Measurements from ENCODE around the gene ZNF805. TPM values are rescaled to one million over a fixed set of nuclear protein-coding genes. Genes with fewer than 3 reads are reported as not detected.
A peak's percentile ranks its signal among the peaks of the same experiment; 100 is the strongest.
"Not testable (repeated sequence)": the region's sequence is repeated elsewhere in the genome, so short reads cannot be mapped to it uniquely, and the experiment has no call there.

ZNF805 gene
- 21.3 TPM for total RNA-seq

DNA sequence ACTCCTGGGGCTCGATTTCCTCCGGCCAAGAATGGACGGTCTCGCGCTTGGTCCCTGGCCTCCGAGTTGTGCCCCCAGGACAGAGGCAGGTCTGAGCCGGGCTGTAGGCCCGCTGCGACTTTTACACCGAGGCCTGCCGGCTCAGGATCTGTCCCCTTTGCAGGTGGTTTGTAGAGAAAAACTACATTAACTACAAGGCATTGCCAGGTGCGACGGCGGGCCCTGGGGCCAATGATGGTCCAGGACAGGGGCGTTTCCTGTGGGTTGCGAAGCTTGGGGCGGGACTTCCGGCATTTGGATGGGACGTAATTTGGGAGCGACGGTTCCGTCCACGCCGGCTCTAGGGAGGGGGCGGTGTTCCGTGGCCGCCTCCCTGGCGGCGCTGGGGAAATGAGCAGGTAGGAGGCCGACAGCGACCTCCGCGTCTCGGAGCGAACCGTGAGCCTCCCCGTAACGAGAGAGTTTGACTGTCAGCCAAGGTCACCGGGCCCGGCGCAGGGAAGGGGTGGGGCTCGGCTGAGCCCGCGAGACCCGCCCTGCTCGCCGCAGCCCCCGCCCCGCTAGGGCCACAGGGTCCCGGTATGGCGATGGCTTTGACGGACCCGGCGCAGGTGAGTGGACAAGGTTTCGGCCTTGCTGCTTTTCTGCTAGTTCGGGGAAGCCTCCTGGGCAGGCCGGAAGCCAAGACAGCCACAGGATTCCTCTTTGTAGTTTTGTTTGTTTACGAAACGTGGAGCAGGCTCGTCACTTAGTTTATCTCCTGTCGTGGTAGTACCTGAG is at the start of gene ZNF805:
ZNF805 (plus strand) TSS at position 322 of the 780 bp plus-strand sequence; CDS start at position 582, 260 bp downstream.
- peak; percentile 96 for DNase-seq (ENCODE audit: low spot score)

DNA sequence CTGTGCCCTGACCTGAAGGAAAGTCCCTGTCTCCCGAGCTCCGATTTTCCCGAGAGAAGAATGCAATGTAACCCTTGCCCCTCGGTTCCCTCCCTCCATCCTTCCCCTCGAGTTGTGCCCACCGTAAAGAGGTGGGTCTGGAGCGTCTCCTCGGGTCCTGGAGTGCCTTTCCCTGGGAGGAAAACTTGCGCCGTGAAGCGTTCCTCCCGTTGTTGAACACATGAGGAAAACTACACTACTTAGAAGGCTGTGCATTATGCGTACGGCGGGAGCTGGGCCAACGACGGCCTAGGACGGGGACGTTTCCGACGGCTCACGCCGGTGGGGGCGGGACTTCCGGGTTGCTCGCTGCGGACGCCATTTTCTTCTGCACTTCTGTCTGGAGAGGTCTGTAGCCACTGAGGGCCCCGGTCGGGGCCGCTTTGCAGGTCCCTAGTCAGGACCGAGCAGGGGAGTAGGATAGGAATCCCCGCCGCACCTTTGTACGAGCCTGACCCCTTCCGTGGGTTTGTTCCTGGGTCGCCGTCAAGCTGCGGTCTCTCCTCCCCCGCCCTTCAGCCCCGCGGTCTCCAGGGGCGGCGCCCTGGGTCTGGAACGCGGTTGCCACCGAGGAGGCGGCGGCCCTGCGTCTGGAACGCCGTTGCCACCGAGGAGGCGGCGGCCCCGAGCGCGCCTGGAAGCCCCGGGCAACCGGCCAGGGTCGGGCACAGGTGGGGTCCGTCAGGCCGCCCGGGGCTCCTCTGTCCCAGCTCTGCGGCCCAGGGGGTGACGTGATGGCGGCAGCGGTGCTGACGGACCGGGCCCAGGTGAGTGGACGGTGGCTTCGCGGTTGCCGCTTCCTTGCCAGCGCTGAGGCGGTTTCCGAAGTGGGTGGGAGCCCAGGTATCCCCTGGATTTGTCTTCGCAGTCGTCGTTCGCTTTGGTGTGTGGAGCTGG is 49.0 kb upstream of the ZNF805 start, which contains the start of gene ZNF264:
ZNF264 (plus strand) TSS at position 360 of the 936 bp plus-strand sequence; CDS start at position 774, 414 bp downstream.
- peak; percentile 92 for DNase-seq (ENCODE audit: low spot score)

DNA sequence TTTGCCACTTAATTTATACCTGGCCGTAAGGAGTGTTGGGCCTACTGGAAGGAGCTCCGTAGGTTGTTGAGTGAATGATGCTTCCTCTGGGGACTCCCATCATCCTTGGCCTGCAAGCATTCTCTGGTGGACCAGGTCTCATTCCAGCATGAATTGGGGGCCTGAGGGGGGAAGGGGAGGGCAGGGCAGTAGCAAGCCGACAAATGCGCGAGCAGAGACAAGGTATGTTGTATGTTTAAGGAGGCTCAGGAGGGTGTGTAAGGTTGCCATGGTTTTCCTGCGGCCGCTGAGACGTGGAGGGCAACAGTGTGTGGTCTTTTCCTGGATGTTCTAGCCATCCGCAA is 48.4 kb upstream of the ZNF805 start:
- no peak for DNase-seq (ENCODE audit: low spot score)

DNA sequence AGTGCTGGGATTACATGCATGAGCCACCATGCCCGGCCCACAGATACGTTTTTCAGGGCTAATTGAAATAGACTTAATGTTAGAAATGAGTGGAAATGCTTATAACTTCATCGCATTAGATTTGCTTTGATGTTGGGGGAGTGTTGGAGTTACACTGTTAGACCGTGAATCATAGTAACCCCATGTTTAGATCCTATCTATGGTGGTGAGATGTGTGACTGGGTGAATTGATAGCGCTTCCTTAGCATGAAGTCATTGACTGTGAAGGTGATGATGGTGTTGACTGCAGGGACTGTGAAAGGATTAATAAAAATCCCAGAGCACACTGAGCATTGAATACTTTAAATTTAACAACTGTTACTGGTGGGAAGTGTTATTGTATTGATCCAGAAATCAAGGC is 47.4 kb upstream of the ZNF805 start:
- no peak for DNase-seq (ENCODE audit: low spot score)

DNA sequence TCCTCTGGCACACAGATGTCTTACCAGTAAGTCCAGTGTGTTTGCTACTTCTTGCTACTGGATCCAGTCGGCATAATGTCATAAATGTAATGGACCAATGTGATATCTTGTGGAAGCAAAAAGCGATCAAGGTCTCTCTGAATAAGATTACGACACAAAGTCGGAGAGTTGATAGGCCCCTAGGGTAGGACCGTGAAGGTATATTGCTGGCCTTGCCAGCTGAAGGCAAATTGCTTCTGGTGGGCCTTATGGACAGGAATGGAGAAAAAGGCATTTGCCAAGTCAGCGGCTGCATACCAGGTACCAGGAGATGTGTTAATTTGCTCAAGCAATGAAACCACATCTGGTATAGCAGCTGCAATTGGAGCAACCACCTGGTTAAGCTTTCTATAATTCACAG is 42.6 kb upstream of the ZNF805 start:
- not testable (repeated sequence) for DNase-seq (ENCODE audit: low spot score)

DNA sequence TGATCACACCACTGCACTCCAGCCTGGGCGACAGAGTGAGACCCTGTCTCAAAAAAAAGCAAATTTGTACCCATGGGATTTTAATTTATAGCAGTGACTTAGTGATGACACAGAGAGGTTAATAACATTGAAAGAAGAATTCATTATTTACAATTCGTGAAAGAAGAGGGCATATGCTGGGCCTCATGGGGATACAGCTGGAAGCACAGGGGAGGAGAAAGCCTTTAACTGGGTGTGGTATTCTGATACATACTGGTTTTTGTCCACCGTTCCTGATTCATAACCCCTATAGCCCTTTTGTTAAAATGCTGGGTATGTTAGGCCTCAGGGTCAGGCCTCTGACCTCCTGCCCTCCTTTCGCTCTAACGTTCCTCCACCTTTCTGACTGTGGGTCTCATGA is 38.3 kb upstream of the ZNF805 start:
- no peak for DNase-seq (ENCODE audit: low spot score)

DNA sequence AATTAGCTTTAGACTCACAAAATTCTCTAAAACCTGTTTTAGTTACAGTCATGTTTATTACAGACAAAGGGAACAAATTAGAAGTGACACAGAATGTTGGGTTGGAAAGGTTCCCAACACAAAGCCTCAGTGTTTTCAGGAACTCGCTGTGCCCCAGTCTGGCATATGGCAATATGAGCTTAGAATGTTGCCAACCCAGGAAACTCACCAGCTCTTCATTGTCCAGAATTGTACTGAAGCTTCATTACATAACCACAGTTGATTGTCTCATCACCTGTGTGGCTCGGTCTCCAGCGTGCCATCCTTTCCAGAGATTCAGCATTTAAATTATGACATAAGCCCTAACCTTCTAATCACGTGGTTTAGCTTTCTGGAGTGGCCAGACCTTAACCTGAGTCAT is 30.1 kb upstream of the ZNF805 start:
- no peak for DNase-seq (ENCODE audit: low spot score)

DNA sequence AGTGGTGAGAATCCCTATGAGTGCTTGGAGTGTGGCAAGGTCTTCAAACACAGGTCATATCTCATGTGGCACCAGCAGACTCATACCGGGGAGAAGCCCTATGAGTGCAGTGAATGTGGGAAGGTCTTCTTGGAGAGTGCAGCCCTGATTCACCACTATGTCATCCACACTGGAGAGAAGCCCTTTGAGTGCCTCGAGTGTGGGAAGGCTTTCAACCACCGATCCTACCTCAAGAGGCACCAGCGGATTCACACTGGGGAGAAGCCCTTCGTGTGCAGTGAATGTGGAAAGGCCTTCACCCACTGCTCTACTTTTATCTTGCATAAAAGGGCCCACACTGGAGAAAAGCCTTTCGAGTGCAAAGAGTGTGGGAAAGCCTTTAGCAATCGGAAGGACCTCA is 28.3 kb upstream of the ZNF805 start:
- DNase-seq (ENCODE audit: low spot score): no peak

DNA sequence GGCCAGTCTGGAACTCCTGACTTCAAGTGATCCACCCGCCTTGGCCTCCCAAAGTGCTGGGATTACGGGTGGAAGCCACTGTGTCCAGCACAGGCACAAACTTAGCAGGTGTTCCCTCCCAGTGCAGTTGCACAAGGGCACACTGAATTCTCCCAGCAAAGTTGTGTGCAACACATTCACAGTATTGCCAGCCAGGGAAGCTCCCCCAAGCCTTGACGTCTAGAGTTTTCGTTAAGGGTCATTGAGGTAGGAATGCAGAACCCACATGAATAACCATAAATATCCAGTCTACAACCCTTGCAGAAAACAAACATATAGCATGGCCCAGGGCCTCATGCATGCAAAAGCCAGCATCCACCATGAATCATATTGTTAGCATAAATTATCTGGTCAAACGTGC is 12.9 kb upstream of the ZNF805 start:
- peak; percentile 7 for DNase-seq (ENCODE audit: low spot score)

DNA sequence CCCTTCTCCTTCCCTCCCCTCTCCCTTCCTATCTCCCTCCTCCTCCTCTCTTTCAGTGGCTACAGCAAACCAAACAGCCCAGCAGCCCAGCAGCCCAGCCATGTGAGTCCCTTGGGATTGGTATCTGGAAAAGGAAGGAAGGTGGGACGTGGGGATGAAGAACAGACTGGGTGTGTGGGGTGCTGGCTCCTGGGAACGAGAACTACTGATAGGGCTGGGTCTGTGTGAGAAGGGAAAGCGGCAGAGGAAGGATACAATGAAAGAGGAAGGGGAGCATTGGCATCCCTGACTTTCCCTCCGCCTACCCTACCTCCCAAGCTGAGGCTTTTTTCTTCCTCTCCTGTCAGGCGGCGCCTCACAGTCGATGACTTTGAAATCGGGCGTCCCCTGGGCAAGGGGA is 8.7 kb upstream of the ZNF805 start:
- no peak for DNase-seq (ENCODE audit: low spot score)

DNA sequence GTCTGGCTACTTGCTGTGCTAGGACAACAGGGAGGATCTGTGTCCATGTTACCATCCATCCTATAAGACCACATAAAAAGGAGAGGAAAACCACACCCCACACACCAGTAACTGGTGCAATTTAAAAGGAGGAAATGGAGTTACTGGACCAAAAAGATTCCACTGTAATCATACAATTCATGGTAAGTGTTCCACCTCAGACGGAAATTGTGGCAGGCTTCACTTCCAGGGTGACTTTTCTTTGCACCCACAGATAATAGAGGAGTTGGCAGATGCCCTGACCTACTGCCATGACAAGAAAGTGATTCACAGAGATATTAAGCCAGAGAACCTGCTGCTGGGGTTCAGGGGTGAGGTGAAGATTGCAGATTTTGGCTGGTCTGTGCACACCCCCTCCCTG is 7.2 kb upstream of the ZNF805 start:
- no peak for DNase-seq (ENCODE audit: low spot score)

DNA sequence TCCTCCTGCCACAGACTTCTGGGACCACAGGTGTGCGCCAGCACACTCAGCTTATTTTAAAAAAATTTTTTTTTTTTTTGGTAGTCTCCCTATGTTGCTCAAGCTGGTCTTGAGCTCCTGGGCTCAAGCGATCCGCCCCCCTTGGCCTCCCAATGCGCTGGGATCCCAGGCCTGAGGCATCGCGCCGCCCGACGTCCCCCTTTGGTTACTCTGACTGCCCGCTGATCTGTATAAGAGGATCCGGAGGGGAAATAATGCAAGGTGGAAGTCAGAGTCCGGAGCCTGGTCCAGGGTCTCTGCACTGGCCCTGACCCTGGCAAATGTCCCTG is 486 bp upstream of the ZNF805 start:
- DNase-seq (ENCODE audit: low spot score): no peak

DNA sequence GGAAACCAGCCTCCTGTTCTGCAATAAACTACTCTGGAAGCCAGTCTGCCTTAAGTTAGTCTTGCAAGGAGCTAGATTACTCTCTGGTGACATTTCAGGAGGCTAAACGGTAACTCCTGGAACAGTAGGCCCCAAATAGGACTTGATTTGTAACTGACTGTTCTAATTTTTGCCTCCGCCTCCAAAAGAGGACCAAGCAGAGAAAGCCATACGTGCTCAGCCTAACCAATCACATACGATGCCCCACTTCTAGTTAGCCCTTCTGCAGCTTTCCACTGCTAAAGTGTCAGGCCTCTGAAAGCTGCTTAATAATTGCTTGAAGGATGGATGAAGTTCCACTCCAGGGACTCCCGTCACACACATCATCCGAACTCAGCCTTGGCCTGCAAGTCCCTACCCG is 744 bp downstream of the ZNF805 start:
- DNase-seq (ENCODE audit: low spot score): no peak

DNA sequence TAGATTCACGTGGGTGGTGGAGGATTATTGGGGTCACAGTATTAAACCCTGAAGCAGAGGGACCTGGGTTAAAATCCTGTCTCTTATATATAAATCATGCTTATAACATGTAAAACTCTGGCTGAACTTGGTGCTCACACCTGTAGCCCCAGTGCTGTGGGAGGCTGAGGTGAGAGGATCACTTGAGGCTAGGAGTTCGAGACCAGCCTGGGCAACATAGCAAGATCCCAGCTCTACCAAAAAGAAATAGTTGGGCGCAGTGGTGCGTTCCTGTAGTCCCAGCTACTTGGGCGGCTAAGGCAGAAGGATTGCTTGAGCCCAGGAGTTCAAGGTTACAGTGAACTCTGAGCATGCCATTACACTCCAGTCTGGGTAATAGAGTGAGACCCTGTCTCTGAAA is 2.4 kb downstream of the ZNF805 start:
- DNase-seq (ENCODE audit: low spot score): no peak

DNA sequence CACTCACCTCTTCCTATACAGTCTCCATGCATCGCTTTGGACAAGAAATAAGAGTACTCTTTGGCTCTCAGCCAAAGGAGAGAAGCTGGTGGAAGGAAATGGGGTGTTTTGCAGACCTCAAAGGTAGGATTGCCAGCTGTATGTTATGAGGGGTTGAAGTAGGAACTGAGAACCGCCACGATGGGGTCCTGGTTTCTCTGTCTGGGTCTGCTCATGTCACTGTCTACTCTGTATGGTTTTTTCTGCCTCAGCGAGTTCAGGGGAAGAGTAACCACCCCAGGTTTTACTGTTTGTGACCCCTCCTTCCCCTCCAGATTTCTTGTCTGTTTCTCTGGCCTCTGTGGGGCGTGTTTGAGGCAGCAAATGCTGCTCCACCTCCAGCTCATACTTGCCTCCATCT is 4.1 kb downstream of the ZNF805 start:
- no peak for DNase-seq (ENCODE audit: low spot score)

DNA sequence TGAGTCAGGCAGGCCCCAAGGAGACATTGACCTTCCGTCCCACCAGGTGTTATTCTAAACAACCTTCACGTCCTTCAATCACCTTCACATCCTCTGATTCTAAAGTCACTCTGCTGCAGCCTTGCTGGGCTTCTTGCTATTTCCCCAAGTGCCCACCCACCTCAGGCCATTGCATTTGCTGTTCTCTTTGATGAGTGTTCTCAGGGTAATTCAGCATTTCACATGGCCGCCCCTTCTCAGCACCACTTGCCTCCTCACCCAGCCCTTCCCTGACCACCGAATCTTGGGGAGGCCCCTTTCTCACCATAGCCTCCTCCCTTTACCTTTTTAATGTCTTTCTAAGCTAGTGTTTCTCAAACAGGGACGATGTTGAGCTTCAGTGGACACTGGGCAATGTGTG is 4.6 kb downstream of the ZNF805 start:
- DNase-seq (ENCODE audit: low spot score): peak; percentile 23

DNA sequence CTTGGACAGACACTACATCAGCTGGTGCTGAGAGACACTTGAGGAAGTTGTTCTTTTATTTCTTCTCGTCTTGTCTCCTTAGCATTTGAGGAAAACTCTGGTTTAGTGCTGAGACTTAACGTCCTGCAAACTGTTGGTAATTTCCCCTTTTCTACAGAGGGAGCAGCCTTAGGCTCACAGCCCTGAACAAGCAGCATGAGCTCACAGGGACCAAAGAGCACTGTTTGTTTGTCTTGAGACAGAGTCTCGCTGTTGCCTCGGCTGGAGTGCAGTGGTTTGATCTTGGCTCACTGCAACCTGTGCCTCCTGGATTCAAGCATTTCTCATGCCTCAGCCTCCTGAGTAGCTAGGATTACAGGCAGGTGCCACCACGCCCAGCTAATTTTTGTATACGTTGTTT is 5.5 kb downstream of the ZNF805 start:
- DNase-seq (ENCODE audit: low spot score): peak; percentile 4

DNA sequence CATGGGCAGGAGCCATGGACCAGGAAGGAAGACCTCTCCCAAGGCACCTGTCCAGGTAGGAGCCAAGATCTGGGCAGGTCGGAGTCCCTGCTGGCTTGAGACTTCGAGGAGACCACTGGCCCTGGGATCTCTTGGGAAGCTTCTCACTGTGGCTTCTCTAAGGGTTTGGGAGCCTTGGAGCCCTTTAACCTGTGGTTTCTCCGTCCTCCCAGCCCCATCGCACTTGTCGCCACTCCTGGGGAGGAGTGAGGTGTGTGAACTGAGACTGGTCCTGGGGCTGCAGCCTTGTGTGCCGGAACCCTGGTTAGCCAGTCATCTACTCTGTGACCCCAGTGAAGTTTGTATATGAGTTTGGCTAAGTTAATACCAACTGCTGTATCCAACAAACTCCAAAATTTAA is 8.2 kb downstream of the ZNF805 start:
- peak; percentile 26 for DNase-seq (ENCODE audit: low spot score)

DNA sequence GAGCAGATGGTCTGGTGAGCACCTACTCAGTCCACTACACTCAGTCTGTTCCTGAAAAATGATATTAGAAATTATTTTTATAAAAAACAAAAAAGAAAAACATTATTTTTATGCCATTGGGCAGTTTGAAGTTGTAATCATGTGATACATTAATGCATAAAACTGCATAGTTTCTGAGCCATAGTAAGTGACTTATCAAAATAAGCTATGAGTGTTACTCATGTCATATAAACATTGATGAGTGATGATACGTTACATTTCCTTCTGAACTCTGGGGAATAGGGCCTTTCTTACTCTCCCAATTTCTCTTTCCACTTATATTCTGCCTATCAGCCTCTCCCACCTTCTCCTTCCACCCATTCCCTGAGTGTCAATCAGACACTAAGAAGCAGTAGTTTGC is 8.9 kb downstream of the ZNF805 start:
- DNase-seq (ENCODE audit: low spot score): no peak

DNA sequence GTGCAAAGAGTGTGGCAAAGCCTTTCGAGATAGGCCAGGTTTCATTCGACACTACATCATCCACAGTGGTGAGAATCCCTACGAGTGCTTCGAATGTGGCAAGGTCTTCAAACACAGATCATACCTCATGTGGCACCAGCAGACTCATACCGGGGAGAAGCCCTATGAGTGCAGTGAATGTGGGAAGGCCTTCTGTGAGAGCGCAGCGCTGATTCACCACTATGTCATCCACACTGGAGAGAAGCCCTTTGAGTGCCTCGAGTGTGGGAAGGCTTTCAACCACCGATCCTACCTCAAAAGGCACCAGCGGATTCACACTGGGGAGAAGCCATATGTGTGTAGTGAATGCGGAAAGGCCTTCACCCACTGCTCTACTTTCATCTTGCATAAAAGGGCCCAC is 13.3 kb downstream of the ZNF805 start:
- not testable (repeated sequence) for DNase-seq (ENCODE audit: low spot score)

DNA sequence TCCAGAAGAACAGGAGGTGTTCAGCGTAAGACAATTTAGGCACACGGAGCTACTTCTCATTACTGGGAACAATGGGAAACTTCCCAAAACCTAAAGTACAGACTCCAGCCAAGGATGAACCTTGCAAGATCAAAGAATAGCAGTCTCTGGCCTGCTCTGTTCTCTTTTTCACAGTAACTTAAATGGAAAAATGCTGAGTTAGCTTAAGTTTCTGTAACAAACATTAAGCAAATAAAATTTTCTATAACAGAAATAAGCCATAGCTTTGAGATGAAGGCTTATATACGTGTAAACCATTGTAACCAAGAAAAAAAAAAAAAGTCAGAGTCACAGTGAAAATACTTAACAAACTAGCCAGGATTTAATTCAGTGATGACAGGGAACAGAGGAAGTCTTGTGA is 21.6 kb downstream of the ZNF805 start:
- DNase-seq (ENCODE audit: low spot score): no peak

DNA sequence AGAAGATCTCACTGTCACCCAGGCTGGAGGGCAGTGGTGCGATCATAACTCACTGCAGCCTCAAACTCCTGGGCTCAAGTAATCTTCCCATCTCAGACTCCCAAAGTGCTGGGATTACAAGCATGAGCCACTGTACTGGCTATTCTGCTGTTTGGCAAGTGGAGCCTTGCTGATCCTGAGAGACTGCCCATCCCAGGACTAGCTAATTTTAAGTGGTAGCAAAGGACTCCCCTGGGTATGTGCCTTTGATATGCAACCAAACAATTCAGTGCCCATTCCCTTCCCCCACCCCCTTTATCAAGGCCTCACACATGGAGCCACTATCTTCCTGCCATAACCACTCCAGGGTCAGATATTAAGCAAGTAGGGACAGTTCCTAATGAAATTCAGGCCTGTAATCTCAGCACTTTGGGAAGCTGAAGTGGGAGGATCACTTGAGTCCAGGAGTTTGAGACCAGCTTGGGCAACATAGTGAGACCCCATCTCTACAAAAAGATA is 22.9 kb downstream of the ZNF805 start:
- DNase-seq (ENCODE audit: low spot score): no peak

DNA sequence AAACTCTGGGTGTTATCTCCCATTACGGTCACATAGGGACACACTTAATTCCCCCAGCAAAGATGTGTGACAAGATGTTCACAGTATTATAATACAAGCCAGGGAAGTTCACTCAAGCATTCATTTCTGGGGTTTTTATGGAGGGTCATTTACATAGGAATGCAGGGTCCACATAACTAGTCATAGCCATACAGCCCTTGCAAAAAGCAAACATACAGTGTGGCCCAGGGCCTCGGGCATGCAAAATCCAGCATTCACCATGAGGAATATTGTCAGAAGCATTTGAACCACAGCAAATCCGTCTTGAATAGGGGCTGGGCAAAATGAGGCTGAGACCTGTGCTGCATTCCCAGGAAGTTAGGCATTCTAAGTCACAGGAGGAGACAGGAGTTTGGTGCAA is 26.9 kb downstream of the ZNF805 start:
- DNase-seq (ENCODE audit: low spot score): no peak

All from ureter (tissue), 1 donor.